KMS-11 (cell line): ENCODE measurements around the gene TPO.

Experiments used
- H2AFZ ChIP-seq: fragments of 200-600 bp; sonication (generic); 2 replicates; pipeline ENCODE4 v1.6.1; 2016; ENCODE audit warnings: antibody characterized with exemption, mixed run types, low read depth
- H3K27ac ChIP-seq: fragments of 200-600 bp; sonication (generic); 2 replicates; pipeline ENCODE4 v1.6.1; 2016; ENCODE audit warnings: mild to moderate bottlenecking, mixed run types
- H3K27me3 ChIP-seq: fragments of 200-600 bp; sonication (generic); 2 replicates; pipeline ENCODE4 v1.6.1; 2017; ENCODE audit warnings: mild to moderate bottlenecking, low read depth, mixed run types, moderate library complexity; ENCODE audit not compliant: insufficient read depth
- H3K36me3 ChIP-seq: fragments of 200-600 bp; sonication (generic); 2 replicates; pipeline ENCODE4 v1.6.1; 2017; ENCODE audit warnings: mild to moderate bottlenecking, mixed run types; ENCODE audit not compliant: insufficient read depth
- H3K4me1 ChIP-seq: fragments of 200-600 bp; sonication (generic); 2 replicates; pipeline ENCODE4 v1.6.1; 2016; ENCODE audit warnings: mild to moderate bottlenecking, low read depth, mixed run types; ENCODE audit not compliant: poor library complexity, severe bottlenecking
- H3K4me2 ChIP-seq: fragments of 200-600 bp; sonication (generic); 2 replicates; pipeline ENCODE4 v1.7.0; 2016; ENCODE audit warnings: mild to moderate bottlenecking, mixed run types
- H3K4me3 ChIP-seq: fragments of 200-600 bp; sonication (generic); IDR thresholded peaks from 2 replicates; pipeline ENCODE4 v1.6.1; 2017; ENCODE audit warnings: low read depth, low read length, mixed read lengths; ENCODE audit not compliant: insufficient read depth
- H3K79me2 ChIP-seq: fragments of 200-600 bp; sonication (generic); 2 replicates; pipeline ENCODE4 v1.6.1; 2016; ENCODE audit warnings: low read depth, mixed run types; ENCODE audit not compliant: insufficient read depth
- H3K9ac ChIP-seq: fragments of 200-600 bp; sonication (generic); 2 replicates; pipeline ENCODE4 v1.6.1; 2016; ENCODE audit warnings: mild to moderate bottlenecking, mixed run types
- H4K20me1 ChIP-seq: fragments of 200-600 bp; sonication (generic); 2 replicates; pipeline ENCODE4 v1.6.1; 2016; ENCODE audit warnings: mild to moderate bottlenecking, mixed run types; ENCODE audit not compliant: insufficient read depth
- TF ChIP-seq, protein P1 (sequence below): fragments of 200-600 bp; sonication (generic); conservative IDR thresholded peaks from 2 replicates; pipeline ENCODE4 v1.6.1; 2017; ENCODE audit warnings: low read depth, mild to moderate bottlenecking, antibody characterized with exemption, low read length, moderate library complexity, mixed read lengths

The TPO gene

DNA sequence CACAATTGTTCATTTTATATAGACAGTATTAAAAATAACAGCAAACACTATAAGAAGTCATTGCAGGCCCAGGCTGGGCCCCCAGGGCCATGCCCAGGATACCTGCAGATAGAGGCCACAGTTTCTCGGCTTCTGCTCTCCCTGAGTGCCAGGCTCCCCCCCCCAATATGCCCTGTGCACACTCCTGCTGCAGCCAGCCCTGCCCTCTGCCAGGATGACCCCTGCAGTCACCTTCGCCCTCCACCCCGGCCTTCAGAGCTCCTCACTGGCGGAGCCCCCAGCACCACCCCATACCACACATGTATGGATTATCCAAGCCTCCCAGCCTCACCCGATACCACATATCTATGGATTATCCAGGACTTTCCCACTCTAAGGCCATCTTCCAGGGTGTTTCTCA lies 104.5 kb downstream of the TPO start:
- H3K4me3 ChIP-seq, result no peak overlapping the region
- H3K27ac ChIP-seq, result no peak overlapping the region
- no peak overlapping the region for H2AFZ ChIP-seq
- no peak overlapping the region for H3K4me2 ChIP-seq
- TF ChIP-seq, protein P1, sequence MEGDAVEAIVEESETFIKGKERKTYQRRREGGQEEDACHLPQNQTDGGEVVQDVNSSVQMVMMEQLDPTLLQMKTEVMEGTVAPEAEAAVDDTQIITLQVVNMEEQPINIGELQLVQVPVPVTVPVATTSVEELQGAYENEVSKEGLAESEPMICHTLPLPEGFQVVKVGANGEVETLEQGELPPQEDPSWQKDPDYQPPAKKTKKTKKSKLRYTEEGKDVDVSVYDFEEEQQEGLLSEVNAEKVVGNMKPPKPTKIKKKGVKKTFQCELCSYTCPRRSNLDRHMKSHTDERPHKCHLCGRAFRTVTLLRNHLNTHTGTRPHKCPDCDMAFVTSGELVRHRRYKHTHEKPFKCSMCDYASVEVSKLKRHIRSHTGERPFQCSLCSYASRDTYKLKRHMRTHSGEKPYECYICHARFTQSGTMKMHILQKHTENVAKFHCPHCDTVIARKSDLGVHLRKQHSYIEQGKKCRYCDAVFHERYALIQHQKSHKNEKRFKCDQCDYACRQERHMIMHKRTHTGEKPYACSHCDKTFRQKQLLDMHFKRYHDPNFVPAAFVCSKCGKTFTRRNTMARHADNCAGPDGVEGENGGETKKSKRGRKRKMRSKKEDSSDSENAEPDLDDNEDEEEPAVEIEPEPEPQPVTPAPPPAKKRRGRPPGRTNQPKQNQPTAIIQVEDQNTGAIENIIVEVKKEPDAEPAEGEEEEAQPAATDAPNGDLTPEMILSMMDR, result no peak
- H3K4me1 ChIP-seq, result no peaks in the 10 kb centered on the region
- H3K79me2 ChIP-seq, result no peaks in the 10 kb centered on the region
- no peaks in the 10 kb centered on the region for H4K20me1 ChIP-seq
- H3K36me3 ChIP-seq, result no peaks in the 10 kb centered on the region
- no peaks in the 10 kb centered on the region for H3K27me3 ChIP-seq
- H3K9ac ChIP-seq, result no peak overlapping the region

DNA sequence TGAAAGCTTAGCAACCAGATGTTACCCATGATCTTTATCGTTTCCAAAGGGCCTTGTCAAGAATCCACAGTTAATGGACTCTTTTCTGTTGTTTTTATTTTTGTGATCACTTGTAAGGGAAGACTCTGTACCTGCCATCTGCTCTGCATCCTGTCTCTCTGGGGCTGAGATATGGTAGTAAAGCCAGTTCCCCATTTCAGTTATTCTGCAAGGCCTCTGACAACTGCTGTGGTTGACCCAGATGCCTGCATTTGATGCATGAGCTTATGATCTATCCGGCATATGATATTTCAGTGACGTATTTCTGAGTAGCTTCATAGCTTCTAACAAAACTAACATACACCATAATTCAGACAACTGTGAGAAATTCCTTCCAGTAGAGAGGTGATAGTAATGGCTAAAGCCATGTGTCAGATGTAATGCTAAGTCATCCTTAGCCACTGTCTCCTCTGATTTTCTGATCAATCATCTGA lies 105.1 kb downstream of the TPO start:
- TF ChIP-seq, protein P1, result no peak
- no peak overlapping the region for H3K4me3 ChIP-seq
- H3K36me3 ChIP-seq, result no peaks in the 10 kb centered on the region
- no peak overlapping the region for H3K27ac ChIP-seq
- H3K4me2 ChIP-seq, result no peak overlapping the region
- no peaks in the 10 kb centered on the region for H3K27me3 ChIP-seq
- H3K9ac ChIP-seq, result no peak overlapping the region
- no peaks in the 10 kb centered on the region for H3K4me1 ChIP-seq
- H2AFZ ChIP-seq, result no peak overlapping the region
- no peaks in the 10 kb centered on the region for H4K20me1 ChIP-seq
- no peaks in the 10 kb centered on the region for H3K79me2 ChIP-seq

DNA sequence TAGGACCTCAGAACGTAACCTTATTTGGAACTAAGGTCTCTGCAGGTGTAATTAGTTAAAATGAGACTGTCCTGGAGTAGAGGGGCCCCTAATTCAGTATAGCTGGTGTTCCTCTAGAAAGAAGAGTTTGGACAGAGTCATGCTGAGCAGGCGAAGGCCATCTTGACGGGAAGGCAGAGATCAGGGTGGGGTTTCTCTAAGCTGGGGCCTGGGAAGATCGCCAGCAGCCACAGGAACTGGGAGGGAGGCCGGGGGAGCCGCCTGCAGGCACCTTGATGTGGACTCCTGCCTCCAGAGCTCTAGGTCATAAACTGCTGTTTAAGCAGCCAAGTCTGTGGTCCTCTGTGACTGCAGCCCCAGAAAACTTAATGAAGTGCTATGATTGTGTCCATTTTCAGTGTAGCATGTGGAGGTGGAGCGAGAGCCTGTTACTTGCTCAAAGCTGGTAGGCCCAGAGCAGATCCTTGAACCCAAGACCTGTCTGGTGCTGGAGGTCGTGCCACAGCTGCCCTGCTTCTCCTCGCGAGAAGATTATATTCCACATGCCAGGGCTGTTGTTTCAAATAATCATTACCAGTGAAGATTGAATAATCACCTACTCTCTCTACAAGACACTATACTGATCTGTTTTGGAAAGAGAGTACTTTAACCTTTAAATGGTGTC lies 105.7 kb downstream of the TPO start:
- no peaks in the 10 kb centered on the region for H3K27me3 ChIP-seq
- no peak overlapping the region for H3K27ac ChIP-seq
- no peaks in the 10 kb centered on the region for H4K20me1 ChIP-seq
- no peak overlapping the region for H3K4me3 ChIP-seq
- no peaks in the 10 kb centered on the region for H3K4me1 ChIP-seq
- H3K36me3 ChIP-seq, result no peaks in the 10 kb centered on the region
- no peaks in the 10 kb centered on the region for H3K79me2 ChIP-seq
- H3K9ac ChIP-seq, result no peak overlapping the region
- TF ChIP-seq, protein P1, result no peak
- H2AFZ ChIP-seq, result no peak overlapping the region
- H3K4me2 ChIP-seq, result no peak overlapping the region

DNA sequence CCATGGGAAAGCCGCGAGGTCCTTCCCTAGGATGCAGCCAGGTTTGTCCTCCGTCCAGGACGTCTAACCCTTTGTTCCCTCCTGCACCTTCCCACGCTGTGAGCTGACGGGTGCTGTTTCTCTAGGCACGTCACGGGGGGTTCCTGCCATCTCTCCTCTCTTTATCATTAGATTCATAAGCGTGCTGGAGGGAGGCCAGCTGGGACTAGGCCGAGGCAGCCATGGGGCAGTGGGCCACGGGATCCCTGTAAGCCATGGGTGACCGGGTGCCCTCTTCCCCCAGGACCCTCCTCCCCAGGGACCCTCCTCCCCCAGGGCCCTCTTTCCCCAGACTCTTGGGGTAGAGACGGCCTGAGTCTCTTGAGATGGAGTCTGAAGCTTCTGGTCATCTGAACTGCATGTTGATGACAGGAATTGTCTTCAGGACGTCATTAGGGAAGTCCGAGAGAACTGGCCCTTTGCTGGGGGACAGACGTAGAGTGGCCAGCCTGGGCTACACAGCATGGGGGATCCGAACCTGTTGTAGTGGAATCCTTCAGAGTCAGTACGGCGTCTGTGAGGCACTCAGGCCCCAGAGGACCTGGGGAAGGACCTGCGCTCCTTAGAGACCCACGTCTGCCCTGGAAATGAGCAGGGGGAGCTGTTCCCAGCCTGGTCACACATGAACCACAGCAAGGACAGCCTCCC lies 108.1 kb downstream of the TPO start:
- H3K9ac ChIP-seq, result no peak overlapping the region
- H3K4me2 ChIP-seq, result no peak overlapping the region
- no peaks in the 10 kb centered on the region for H4K20me1 ChIP-seq
- H3K4me1 ChIP-seq, result no peaks in the 10 kb centered on the region
- H2AFZ ChIP-seq, result no peak overlapping the region
- no peak overlapping the region for H3K4me3 ChIP-seq
- H3K79me2 ChIP-seq, result no peaks in the 10 kb centered on the region
- H3K27ac ChIP-seq, result no peak overlapping the region
- no peaks in the 10 kb centered on the region for H3K36me3 ChIP-seq
- TF ChIP-seq, protein P1, result no peak
- H3K27me3 ChIP-seq, result no peaks in the 10 kb centered on the region
